Inferior parietal cortex (tissue), 1 donor: ENCODE measurements around the gene UGT1A5.

Experiments
- DNase-seq: peaks from one replicate; pipeline ENCODE4 v3.0.0-alpha.2; 2016; ENCODE audit errors: extremely low spot score

The UGT1A5 gene

DNA sequence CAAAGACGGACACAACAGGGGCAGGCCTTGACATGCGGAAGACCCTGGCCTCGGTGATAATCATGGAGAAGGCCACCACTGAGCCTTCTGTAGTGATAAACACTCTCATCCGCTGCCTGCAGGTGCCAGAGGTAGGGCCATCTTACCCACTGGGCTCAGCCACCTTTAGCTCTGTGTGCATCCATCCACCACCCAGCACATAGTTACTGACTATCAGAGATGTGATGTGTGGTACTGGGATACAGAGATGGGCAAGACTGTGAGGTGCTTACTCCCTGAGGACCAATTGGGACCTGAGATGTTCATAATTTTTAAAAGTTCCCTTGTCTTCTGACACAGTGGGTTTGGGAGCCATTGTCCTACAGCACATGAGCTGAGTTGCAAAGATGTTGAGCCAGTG is 67.0 kb downstream of the UGT1A5 start:
- no peak for DNase-seq

DNA sequence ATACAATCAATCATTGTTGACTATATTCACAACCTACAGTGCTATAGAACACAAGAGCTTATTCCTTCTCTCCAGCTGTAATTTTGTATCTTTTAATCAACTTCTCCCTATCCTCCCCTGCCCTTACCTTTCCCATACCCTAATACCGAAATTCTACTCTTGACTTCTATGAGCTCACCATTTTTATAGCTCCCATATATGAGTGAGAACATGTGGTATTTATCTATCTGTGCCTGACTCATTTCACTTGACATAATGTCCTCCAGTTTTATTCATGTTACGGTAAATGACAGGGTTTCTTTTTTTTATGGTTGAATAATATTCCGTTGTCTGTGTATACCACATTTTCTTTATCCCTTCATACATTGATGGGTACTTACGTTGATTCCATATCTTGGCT is 68.1 kb downstream of the UGT1A5 start:
- no peak for DNase-seq

DNA sequence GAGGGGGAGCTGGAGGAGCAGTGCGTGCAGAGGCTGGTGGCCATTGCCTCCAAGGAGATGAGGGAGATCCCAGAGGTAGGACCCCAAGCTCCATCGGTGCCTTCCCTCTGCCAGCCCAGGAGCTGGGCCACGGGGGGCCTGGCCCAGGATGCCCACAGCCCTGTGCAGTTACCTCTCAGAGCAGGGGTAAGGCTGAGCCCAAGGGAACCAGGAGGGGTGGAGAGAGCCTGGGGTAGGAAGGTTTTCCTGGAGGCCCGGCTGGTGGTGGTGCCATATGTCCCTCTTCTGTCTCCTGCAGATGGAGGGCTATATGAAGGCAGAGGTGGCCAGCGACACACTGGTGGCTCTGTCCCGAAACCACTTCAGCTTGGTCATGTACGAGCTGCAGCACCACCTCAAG is 76.8 kb downstream of the UGT1A5 start:
- DNase-seq = no peak

DNA sequence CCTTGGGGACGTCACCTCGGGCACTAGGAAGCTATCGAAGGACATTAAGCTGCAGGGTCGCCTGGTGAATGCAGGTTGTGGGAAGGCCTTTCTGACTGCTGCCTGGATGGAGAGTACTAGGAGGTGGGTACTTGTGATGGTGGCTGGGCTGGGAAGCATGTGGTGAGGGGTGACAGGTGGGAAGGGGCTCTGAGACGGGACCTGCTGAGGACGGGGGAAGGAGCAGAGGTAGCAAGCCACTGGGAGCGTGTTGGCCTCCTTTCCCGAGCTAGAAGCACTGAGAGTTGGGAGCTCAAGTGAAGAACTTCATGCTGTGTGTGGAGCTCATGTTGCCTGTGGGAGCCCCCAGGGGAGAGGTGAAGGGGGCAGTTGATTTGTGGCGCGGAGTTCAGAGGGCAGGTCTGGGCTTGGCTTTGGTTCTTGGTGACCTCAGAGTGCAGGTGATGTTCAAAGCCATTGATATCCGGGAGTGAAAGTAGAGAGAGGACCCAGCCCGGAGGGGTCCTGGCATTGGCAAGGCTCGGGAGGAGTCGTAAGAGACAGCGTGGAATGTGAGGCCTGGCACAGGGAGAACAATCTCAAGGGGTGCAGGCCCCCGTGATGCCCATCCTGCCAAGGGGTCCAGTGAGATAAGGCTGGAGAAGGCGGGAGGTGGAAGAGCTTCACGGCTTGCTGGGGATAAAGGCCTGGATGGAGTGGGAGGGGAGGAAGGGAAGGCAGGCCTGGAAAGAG is 78.6 kb downstream of the UGT1A5 start:
- no peak for DNase-seq

DNA sequence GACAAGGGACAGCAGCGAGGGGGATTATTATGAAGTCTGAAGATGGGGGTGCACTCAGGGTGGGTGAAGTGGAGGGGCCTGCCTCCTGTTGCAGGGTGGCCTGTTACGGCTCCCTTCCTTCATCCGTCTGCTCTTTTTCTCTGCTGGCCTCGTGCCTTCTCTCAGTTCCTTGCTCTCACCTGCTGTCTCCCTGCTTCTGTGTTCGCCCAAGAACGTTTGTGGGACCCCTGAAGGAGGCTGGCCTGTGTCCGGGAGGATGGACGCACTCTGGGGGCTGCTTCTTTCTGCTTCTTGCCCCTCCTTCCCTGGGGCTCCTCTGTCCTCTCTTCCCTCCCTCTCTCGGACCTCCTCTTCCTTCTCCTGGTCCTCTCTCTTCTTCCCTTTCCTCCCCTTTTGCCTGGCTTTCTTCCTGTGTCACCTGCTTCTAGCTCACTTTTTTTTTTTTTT is 79.2 kb downstream of the UGT1A5 start:
- DNase-seq = no peak

DNA sequence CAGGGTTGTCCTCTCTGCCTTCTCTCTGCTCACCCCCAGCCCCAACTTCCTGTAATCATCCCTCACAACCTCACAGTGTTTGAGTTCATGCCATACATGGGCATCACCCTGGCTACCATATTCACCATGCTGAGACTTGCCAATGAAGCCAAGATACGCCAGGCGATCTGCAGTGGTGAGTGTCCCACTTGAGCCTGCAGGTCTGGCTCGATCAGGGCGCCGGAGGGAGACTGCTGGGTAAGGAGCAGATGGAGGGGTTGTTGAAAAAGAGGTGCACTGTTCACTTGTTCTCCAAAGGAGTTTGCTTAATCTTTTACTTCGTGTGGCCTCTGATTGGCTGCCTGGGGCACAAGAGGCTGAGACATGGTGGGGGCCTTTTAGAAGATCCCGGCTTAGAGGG is 80.0 kb downstream of the UGT1A5 start:
- DNase-seq = no peak

DNA sequence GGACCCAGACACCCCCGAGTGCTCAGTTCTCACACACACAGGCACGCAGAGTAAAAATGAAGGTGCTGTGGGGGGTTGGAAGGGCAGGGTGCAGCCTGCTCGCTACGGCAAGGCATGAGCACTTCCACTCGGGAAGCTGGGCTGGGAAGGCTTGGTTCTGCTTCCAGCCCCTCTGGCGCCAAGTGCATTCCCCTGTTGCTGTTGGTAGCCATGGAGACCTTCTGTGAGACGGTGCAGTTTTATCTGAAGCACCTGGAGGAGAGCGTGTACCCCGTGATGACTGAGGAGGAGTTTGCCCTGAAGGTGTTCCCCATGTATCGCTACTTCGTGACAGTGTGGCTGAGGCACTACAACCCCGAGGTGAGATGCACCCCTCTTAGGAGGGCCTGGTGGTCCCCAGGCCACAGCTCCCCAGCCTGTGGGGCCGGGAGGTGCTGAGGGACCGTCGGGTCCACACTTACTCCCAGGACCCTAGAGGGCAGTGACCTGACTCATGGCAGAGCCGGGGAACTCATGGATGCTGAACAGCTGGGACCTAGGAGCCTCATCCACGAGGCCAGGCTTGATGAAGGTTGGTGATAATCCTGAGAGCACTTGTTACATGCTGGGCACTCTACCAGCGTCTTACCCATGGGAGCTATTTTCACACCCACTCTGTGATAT is 80.9 kb downstream of the UGT1A5 start:
- no peak for DNase-seq

DNA sequence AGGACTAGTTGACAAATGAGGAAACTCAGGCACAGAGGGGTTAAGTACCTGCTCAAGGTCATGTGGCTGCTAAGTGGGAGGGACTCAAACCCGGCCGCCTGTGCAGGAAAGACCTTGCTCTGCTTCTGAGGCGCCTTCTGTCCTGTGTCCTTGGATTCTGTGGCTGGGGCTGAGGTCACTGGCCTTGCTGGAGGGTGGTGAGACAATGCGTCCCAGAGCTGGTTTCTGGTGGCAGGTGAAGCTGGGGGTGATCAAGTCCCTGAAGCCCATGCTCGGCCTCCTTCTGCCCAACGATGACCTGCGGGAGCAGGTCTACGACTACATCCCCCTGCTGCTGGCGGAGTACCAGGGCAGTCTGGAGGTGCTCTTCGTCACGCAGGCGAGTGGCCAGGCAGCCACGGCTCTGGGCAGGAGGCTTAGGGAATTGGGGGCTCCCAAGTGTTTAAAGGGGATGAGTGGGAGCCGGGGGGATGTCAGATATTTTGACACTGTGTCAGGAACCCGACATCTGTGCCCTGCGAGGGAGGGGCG is 81.5 kb downstream of the UGT1A5 start:
- no peak for DNase-seq

DNA sequence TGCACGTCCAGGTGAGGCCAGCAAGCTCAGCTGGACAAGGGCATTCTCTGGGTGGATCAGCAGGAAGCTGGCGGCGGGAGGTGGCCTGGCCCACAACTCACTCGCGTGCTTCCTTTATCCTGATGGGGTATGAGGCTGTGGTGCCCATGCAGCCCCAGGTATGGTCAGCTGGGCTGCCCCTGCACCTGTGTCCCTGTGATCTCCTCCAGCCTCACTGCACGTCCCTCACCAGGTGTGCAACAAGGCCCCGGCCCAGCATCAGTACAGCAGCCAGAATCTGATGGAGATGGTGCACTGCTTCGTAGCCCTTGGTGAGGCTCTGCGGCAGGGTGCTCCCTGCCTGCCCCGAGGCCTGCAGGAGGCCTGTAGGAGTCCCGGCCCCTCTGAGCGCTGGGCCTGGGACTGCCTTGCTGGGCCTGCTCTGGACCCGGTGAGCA is 83.0 kb downstream of the UGT1A5 start:
- DNase-seq = no peak

DNA sequence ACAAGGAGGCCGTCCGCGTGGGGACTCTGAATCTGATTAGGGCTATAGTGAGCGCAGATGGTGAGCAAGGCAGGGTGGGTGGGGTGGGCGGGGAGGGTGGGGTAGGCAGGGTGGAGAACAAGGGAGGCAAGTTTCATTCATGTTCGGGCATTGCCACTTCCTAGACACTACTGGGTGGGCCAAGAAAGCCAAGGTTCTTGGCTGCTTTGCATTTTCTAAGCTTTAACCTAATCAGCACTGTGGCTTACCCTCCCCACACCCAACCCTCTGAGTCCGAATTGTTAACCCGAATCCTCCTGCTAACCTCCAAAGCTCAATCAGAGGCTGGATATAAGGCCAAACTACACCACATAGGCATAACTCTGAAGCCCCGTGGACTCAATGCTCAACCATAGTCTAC is 83.5 kb downstream of the UGT1A5 start:
- no peak for DNase-seq

DNA sequence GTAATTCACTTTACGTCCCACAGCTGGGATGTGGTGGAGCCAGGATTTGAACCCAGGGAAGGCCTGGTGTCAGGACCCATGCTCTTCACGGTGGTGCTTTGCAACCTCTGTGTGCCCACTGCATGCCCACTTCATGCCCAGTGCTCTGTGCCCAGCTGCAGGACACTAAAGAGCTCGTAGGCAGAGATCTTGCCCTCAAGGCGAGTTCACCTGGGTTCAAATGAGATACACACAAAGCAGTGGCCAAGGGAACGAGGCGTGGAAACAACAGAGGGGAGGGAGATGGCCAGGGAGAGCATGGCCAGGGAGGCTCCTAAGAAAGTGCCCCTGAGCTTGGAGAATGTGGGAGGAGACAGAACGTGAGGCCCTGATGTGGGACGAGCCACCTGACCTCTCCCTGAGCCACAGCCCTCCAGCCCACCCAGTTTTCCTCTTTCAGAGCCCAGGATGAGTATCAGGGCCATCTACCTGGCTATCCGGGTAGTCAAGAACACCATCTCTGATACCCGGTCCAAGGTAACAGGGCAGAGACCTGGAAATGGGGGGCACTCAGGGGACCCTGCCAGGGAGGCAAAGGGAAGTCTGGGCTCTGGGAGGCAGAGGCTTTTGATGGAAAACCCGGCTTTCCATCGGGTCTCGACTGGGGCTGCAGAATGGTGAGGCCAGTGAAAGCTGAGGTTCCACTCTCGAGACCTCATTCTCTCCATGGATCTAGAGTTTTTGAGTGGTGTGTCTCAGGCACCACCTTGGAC is 85.8 kb downstream of the UGT1A5 start:
- no peak for DNase-seq

DNA sequence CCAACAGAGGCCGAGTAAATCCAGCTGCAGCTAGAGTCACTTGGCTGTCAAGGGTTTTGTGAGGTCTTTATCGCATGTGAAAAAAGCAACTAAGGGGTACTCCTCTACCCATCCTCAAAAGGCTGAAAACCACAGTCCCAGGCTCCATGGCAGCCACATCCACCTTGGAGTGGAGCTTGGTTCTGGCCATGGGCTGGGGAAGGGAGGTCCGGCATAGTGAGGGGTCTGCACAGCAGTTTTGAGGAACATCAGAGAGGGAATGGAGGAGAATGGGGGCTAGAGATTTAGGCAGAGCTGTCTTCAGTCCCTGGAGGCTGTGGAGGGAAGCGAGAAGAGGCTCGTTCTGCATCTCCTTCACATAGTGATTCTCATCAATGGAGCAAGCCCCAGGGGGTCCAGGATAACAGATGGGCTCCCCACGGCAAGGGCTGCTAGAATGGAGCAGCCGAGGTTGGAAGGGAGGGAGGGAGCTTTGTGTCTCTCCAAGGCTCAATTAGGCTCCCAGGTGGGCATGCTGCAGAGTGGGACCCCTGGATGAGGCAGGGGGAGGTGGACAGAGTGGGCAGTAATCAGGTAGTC is 86.5 kb downstream of the UGT1A5 start:
- no peak for DNase-seq

DNA sequence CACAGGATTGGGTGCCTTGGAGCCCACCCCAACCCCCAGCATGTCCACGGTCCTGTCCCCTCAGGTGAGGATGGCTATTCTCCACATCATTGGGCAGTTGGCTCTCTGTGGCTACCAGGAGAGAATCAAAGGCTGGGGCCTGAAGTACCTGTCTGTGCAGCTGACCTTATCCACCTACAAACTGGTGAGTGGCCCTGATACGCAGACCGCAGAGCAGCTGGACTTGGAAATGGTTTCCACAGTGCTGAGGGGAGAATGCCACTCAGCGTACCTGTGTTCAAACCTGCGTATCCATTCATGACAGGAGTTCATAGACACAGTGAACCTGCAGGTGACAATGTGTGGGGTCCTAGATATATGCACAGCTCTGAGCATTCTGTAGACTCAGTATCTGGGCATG is 87.0 kb downstream of the UGT1A5 start:
- no peak for DNase-seq

DNA sequence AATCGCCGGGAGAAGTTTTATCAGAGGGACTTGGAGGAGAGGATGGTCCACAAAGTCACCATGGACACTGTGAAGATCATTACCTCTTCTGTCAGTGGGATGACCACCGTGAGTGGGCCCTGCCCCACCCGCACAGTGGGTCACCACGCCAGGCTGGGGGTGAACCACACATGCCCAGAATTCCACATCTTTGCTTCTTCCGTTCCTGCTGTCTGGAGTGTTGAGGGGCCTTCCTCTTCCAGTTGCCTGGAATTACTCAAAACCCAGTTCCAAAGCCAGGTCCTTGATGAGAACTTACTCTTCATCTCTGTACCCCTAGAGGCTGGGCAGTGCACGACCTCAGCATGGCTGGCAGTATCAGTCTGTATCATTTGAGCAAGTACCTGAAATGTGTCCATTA is 87.5 kb downstream of the UGT1A5 start:
- DNase-seq = no peak

DNA sequence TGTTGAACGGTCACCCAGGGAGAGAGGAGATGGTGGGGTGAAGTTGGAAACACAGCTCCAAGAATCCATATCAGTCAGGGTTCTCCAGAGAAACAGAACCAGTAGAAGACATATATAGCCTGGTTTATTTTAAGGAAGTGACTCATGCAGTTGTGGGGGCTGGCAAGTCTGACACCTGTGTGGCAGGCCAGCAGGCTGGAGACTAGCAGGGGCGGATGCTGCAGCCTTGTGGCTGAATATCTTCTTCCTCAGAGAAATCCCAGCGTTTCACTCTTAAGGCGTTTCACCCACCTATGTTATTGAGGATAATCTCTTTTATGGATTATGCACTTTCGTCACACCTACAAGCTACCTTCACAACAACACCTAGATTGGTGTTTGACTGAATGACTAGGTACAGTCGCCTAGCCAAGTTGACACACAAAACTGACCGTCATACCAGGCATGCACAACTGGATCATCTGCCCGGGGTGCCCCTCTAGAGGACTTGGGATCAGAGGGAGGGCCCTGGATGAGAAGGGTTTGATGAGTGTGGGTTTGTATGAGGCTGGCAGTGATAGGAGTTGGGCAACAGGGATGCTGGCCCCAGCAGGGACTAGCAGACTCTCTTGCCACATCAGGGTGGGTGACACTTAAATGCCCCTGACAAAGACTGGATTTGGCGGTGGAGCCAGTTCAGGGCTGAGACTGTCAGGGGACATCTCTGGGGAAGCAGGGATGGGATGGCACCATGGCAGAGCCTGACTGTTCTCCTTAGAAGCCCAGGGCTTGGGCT is 88.8 kb downstream of the UGT1A5 start:
- peak; percentile 17 for DNase-seq

DNA sequence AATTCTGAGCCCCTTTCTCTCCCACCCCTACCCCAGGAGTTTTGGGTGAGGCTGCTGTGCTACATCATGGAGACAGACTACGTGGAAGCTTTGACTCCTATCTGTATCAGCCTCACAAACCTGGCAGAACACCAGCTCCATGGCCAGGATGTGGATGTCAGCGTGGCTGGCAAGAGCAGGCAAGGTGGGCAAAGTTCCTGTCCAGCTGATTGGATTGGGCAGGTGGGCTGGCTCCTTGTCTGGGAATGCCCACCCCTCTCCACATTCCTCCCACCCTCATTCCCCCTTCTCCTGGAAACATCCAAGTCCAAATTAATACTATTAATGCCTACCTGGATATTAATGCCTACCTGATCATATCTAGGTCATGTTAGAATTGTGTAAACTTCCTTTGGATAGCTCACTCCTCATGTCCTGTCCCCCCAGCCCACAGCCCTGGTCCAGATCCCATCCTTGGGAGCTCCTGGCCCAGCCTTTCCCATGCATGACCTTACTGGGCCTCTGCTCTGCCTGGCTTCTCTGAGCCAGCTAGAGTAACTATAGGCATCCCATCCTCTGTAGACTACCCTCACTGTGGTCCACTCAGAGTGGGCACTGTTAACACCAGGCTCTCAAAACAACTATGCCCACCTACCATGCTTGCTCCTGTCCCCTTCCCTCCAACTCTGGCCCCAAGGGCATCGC is 89.6 kb downstream of the UGT1A5 start:
- no peak for DNase-seq

DNA sequence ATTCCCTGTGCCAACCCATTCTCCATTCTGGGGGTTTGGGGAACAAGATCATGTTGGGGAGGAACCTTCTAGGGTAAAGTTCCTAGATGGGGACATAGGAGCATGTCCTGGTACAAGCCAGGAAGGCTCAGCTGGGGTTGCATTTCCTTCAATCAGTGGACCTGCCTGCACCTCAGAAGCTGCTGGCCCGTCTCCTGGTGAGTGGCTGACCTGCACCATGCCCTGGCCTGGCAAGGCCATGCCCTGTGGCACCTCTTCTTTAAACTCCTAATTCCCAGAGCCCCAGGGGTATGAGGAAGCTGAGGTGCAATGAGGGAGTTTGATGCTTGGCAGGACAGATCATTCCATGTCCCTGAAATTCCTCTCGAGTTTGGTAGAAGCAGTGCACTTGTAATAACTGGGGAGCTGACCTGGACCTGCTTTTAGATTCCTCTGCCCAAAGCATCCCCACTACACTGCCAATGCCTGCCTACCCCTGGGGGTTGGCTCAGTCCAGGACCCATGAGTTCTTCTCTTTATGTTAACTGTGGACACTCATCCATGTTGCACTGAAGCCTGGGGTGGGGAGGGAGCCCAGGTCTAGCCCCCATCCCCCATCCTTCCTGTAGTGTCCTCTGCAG is 90.7 kb downstream of the UGT1A5 start:
- no peak for DNase-seq

DNA sequence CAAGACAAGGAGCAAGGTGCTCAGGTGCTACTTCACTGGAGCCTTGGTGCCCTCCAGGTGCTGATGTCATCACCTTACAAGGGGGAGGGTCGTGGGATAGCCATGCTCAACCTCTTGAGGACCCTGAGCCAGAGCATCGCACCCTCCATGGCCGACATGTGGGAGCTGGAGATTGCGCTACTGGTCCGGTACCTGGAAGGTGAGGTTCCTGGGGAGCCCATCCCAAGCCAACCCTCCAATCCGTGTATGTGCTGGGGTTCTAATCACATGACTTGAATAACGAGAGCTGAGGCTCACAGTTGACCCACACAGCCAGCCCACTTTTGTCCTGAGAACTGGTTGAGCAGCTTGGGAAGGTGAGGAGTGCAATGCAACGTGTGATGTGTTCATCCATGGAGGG is 91.3 kb downstream of the UGT1A5 start:
- DNase-seq = no peak

DNA sequence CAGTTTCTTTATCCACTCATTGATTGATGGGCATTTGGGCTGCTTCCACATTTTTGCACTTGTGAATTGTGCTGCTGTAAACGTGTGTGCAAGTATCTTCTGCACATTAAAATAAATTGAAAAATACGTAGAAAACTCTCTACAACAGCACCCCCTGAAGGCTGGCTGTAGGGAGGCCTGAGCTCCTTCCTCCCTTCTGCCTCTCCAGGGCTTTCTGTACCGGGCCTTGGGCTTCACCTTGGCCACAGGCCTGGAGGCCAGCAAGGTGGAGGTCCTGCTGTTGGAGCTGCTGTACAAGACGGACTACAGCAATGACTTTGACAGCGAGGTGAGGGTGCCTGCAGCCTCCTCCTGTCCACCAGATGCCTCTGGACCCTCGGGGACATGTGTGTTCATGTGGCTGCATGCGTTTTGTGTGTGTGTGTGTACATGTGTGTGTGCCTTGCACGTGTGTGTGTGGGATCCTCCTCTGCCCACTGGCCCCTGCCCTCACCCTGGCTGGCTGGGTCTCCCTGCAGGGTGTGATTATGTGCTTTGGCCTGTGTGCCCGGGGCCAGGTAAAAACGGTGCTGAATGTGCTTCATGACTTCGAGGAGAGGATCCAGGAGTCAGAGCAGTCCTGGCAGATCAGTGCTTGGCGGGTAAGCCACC is 94.6 kb downstream of the UGT1A5 start:
- DNase-seq = no peak
